Panc1 (cell line): ENCODE measurements around the gene CLEC14A. TPM values are rescaled to one million over a fixed set of nuclear protein-coding genes. Genes with fewer than 3 reads are reported as not detected.

ENCODE experiments used
- ATAC-seq: fragments of 200-7000 bp; cut with Tn5 transposase; 2 replicates; pipeline ENCODE4 v1.9.1; 2020; ENCODE audit warnings: mild to moderate bottlenecking, moderate library complexity
- BruUV-seq: library from RNA; stranded (reverse); fragments of 400-500 nt; replicated peaks from 2 replicates; lab custom pipeline; 2021; lab: Mats Ljungman, UMichigan
- CTCF ChIA-PET: fragments of 300-600 bp; sonication (Branson Sonifier 250); formaldehyde crosslinking; loops from one replicate; lab custom pipeline; 2022; ENCODE audit warnings: antibody characterized with exemption; lab: Charles Lee
- POLR2A ChIA-PET: fragments of 300-600 bp; sonication (Branson Sonifier 250); formaldehyde crosslinking; loops from one replicate; lab custom pipeline; 2022; ENCODE audit warnings: antibody characterized with exemption; lab: Charles Lee
- DNase-seq: peaks from one replicate; pipeline ENCODE4 v3.0.0-alpha.2; 2010; ENCODE audit warnings: low read depth, low spot score
- H3K27ac ChIP-seq: 2 replicates; pipeline ENCODE4 v1.5.1; 2011; ENCODE audit warnings: mild to moderate bottlenecking, low read length, inconsistent platforms
- H3K27me3 ChIP-seq: fragments of 200-500 bp; sonication (Bioruptor generic); 2 replicates; pipeline ENCODE4 v1.6.0; 2014; ENCODE audit warnings: low read length, inconsistent platforms; ENCODE audit not compliant: control insufficient read depth, insufficient read depth
- H3K36me3 ChIP-seq: fragments of 200-500 bp; sonication (Bioruptor generic); 2 replicates; pipeline ENCODE4 v1.5.1; 2014; ENCODE audit warnings: inconsistent platforms, mild to moderate bottlenecking, low read length, moderate library complexity; ENCODE audit not compliant: control insufficient read depth, insufficient read depth
- H3K4me1 ChIP-seq: 2 replicates; pipeline ENCODE4 v1.5.1; 2011; ENCODE audit warnings: inconsistent platforms, mild to moderate bottlenecking, low read length, moderate library complexity; ENCODE audit not compliant: control insufficient read depth, insufficient read depth
- H3K4me3 ChIP-seq, 2 experiments: 2 replicates each; pipeline ENCODE4 v1.5.1; 2011 to 2012; ENCODE audit warnings: low read depth in 2 of 2, low read length in 2 of 2, mild to moderate bottlenecking in 2 of 2, inconsistent platforms in 1 of 2, moderate library complexity in 1 of 2
- H3K9me3 ChIP-seq: fragments of 200-500 bp; sonication (Bioruptor generic); 2 replicates; pipeline ENCODE4 v1.5.1; 2014; ENCODE audit warnings: low read depth, mild to moderate bottlenecking, inconsistent platforms, low read length, moderate library complexity; ENCODE audit not compliant: control insufficient read depth, insufficient read depth
- POLR2AphosphoS5 ChIP-seq: IDR thresholded peaks from 2 replicates; pipeline ENCODE4 v1.6.1; 2012; ENCODE audit warnings: mild to moderate bottlenecking, low read depth, low read length, moderate library complexity
- SIN3A ChIP-seq: IDR thresholded peaks from 2 replicates; pipeline ENCODE4 v1.6.1; 2012; ENCODE audit warnings: low read depth, mild to moderate bottlenecking, low read length, moderate library complexity, borderline replicate concordance; ENCODE audit not compliant: insufficient read depth
- TCF7L2 ChIP-seq: IDR thresholded peaks from 2 replicates; pipeline ENCODE4 v1.6.1; 2011; ENCODE audit warnings: mild to moderate bottlenecking, low read depth, low read length, inconsistent platforms
- in situ Hi-C: cut with HindIII; loops from 2 replicates; pipeline ENCODE4 v1.10.0; 2016; ENCODE audit warnings: low sequenced_read_pairs, low pct_unique_long_range_greater_than_20kb
- intact Hi-C: fragments of 100-400 bp; cut with micrococcal nuclease; formaldehyde crosslinking; loops from one replicate; pipeline ENCODE4 v1.10.0; 2022; ENCODE audit not compliant: unreplicated experiment
- total RNA-seq: library from RNA; stranded (reverse); gene quantifications from one replicate; pipeline ENCODE4 v1.2.1, GENCODE V29; 2021; ENCODE audit not compliant: unreplicated experiment
- TF ChIP-seq, protein P1 (sequence below), 2 experiments: IDR thresholded peaks; 2 replicates each; pipeline ENCODE4 v1.6.1; 2011 to 2012; ENCODE audit warnings: low read depth in 2 of 2, control low read depth in 1 of 2, low read length in 1 of 2, mild to moderate bottlenecking in 1 of 2, moderate library complexity in 1 of 2; ENCODE audit not compliant: insufficient read depth in 1 of 2
- TF ChIP-seq, protein P2 (sequence below): fragments of 450-650 bp; IDR thresholded peaks from 2 replicates; pipeline ENCODE4 v1.5.1; 2017; ENCODE audit warnings: mild to moderate bottlenecking

Gene CLEC14A
- total RNA-seq, 1 experiment from 2014 or later, result 0.10 TPM

GRCh38 chr14:38262844-38263243 is 7.0 kb upstream of the CLEC14A start:
- H3K4me3 ChIP-seq, result no peak overlapping the region
- intact Hi-C loops (no loop called here), in situ Hi-C loops (no loop called here)
- H3K9me3 ChIP-seq, result no peaks in the 10 kb centered on the region
- H3K27me3 ChIP-seq, result no peaks in the 10 kb centered on the region
- no peak for TF ChIP-seq POLR2AphosphoS5
- TF ChIP-seq, protein P1, sequence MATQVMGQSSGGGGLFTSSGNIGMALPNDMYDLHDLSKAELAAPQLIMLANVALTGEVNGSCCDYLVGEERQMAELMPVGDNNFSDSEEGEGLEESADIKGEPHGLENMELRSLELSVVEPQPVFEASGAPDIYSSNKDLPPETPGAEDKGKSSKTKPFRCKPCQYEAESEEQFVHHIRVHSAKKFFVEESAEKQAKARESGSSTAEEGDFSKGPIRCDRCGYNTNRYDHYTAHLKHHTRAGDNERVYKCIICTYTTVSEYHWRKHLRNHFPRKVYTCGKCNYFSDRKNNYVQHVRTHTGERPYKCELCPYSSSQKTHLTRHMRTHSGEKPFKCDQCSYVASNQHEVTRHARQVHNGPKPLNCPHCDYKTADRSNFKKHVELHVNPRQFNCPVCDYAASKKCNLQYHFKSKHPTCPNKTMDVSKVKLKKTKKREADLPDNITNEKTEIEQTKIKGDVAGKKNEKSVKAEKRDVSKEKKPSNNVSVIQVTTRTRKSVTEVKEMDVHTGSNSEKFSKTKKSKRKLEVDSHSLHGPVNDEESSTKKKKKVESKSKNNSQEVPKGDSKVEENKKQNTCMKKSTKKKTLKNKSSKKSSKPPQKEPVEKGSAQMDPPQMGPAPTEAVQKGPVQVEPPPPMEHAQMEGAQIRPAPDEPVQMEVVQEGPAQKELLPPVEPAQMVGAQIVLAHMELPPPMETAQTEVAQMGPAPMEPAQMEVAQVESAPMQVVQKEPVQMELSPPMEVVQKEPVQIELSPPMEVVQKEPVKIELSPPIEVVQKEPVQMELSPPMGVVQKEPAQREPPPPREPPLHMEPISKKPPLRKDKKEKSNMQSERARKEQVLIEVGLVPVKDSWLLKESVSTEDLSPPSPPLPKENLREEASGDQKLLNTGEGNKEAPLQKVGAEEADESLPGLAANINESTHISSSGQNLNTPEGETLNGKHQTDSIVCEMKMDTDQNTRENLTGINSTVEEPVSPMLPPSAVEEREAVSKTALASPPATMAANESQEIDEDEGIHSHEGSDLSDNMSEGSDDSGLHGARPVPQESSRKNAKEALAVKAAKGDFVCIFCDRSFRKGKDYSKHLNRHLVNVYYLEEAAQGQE (IDR thresholded peaks at IDR 0.05; ENCODE audit: insufficient read depth in 1 of 2, low read depth in 2 of 2, low read length in 1 of 2), result no peak
- no peak for TF ChIP-seq SIN3A
- ATAC-seq (no peak), DNase-seq (no peak)
- CTCF ChIA-PET, result no interaction called here
- no peaks in the 10 kb centered on the region for H3K36me3 ChIP-seq
- H3K4me1 ChIP-seq, result no peaks in the 10 kb centered on the region
- no peak overlapping the region for H3K27ac ChIP-seq
- BruUV-seq, result no TSS peak
- POLR2A ChIA-PET, result no interaction called here

DNA sequence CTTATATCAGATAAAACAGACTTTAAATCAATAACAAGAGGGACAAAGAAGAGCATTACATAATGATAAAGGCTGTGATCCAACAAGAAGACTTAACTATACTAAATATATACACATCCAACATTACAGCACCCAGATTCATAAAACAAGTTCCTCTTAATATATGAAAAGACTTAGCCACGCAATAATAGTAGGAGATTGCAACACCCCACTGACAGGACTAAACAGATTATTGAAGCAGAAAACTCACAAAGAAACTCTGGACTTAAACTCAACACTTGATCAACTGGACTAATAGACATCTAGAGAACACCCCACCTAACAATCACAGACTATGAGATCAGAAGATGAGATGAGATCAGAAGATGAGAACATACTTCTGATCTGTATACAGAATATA is 5.7 kb upstream of the CLEC14A start:
- Histone ChIP-seq H3K4me1 (no peaks in the 10 kb centered on the region), H3K9me3 (no peaks in the 10 kb centered on the region), H3K27ac (no peak overlapping the region), H3K36me3 (no peaks in the 10 kb centered on the region), H3K27me3 (no peaks in the 10 kb centered on the region), H3K4me3 (no peak overlapping the region)
- CTCF ChIA-PET, result no interaction called here
- no peak for DNase-seq
- intact Hi-C loops (no loop called here), in situ Hi-C loops (no loop called here)
- BruUV-seq, result no TSS peak
- TF ChIP-seq, protein P1 (IDR thresholded peaks at IDR 0.05; ENCODE audit: insufficient read depth in 1 of 2, low read depth in 2 of 2, low read length in 1 of 2), result no peak
- TF ChIP-seq TCF7L2 (no peak), SIN3A (no peak), POLR2AphosphoS5 (no peak)
- TF ChIP-seq, protein P2, sequence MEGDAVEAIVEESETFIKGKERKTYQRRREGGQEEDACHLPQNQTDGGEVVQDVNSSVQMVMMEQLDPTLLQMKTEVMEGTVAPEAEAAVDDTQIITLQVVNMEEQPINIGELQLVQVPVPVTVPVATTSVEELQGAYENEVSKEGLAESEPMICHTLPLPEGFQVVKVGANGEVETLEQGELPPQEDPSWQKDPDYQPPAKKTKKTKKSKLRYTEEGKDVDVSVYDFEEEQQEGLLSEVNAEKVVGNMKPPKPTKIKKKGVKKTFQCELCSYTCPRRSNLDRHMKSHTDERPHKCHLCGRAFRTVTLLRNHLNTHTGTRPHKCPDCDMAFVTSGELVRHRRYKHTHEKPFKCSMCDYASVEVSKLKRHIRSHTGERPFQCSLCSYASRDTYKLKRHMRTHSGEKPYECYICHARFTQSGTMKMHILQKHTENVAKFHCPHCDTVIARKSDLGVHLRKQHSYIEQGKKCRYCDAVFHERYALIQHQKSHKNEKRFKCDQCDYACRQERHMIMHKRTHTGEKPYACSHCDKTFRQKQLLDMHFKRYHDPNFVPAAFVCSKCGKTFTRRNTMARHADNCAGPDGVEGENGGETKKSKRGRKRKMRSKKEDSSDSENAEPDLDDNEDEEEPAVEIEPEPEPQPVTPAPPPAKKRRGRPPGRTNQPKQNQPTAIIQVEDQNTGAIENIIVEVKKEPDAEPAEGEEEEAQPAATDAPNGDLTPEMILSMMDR, result no peak
- POLR2A ChIA-PET, result no interaction called here
- no peak for ATAC-seq
